Activated naive CD4-positive, alpha-beta T cell treated with Interleukin-2 at 50 U/mL for 16 hours (primary cell): ENCODE results near the gene B3GALNT2.

Experiments used
- DNase-seq: peaks from one replicate; pipeline ENCODE4 v3.0.0-alpha.2; 2020

The B3GALNT2 gene

GRCh38 chr1:235408503-235408960, 95.7 kb downstream of the B3GALNT2 start:
- DNase-seq: no peak

GRCh38 chr1:235407419-235407818, 96.8 kb downstream of the B3GALNT2 start:
- no peak for DNase-seq

- DNase-seq: no peak
Observed at GRCh38 chr1:235404190-235404589, 100.1 kb downstream of the B3GALNT2 start.

GRCh38 chr1:235403593-235403992, 100.7 kb downstream of the B3GALNT2 start:
- no peak for DNase-seq

- no peak for DNase-seq
Observed at GRCh38 chr1:235402457-235403200, 101.6 kb downstream of the B3GALNT2 start.

GRCh38 chr1:235401251-235401650, 103.0 kb downstream of the B3GALNT2 start:
- no peak for DNase-seq
